Raji (cell line): ENCODE measurements around the gene AMN.

Experiments used
- POLR2A ChIP-seq: IDR thresholded peaks from 2 replicates; pipeline ENCODE4 v1.6.1; 2011; ENCODE audit warnings: low read depth, low read length, control low read depth; ENCODE audit not compliant: insufficient read depth

AMN gene

GRCh38 chr14:102917056-102917385 is 5.4 kb upstream of the AMN start:
- no peak for TF ChIP-seq POLR2A

GRCh38 chr14:102917469-102918211 is 4.8 kb upstream of the AMN start:
- TF ChIP-seq POLR2A = no peak

- TF ChIP-seq POLR2A = no peak
These were observed 4.0 kb upstream of the AMN start for GRCh38 chr14:102918438-102918837.

GRCh38 chr14:102920273-102920997 is 2.0 kb upstream of the AMN start:
- no peak for TF ChIP-seq POLR2A

GRCh38 chr14:102920998-102921304 is 1.5 kb upstream of the AMN start:
- no peak for TF ChIP-seq POLR2A

- no peak for TF ChIP-seq POLR2A
These were observed 900 bp downstream of the AMN start for GRCh38 chr14:102923201-102923924.

GRCh38 chr14:102923925-102924486 is 1.5 kb downstream of the AMN start:
- TF ChIP-seq POLR2A = no peak

- TF ChIP-seq POLR2A = no peak
These were observed 2.4 kb downstream of the AMN start for GRCh38 chr14:102924632-102925588.

GRCh38 chr14:102925646-102926045 is 3.2 kb downstream of the AMN start:
- TF ChIP-seq POLR2A = no peak

- no peak for TF ChIP-seq POLR2A
These were observed 3.6 kb downstream of the AMN start for GRCh38 chr14:102926104-102926503.

- no peak for TF ChIP-seq POLR2A
These were observed 4.9 kb downstream of the AMN start for GRCh38 chr14:102927346-102927877.

GRCh38 chr14:102927878-102928411 is 5.5 kb downstream of the AMN start:
- no peak for TF ChIP-seq POLR2A

- TF ChIP-seq POLR2A = no peak
These were observed 6.2 kb downstream of the AMN start for GRCh38 chr14:102928412-102929240.
